Measurements from ENCODE around the gene RXRA. TPM values are rescaled to one million over a fixed set of nuclear protein-coding genes. Genes with fewer than 3 reads are reported as not detected.

RXRA gene
- total and polyA plus RNA-seq, 10 of the 15 experiments (the other 5 are each of a cell fraction or from before 2014, with no cell fraction given) = 0.89 to 36.8 (median 11.1) TPM

DNA sequence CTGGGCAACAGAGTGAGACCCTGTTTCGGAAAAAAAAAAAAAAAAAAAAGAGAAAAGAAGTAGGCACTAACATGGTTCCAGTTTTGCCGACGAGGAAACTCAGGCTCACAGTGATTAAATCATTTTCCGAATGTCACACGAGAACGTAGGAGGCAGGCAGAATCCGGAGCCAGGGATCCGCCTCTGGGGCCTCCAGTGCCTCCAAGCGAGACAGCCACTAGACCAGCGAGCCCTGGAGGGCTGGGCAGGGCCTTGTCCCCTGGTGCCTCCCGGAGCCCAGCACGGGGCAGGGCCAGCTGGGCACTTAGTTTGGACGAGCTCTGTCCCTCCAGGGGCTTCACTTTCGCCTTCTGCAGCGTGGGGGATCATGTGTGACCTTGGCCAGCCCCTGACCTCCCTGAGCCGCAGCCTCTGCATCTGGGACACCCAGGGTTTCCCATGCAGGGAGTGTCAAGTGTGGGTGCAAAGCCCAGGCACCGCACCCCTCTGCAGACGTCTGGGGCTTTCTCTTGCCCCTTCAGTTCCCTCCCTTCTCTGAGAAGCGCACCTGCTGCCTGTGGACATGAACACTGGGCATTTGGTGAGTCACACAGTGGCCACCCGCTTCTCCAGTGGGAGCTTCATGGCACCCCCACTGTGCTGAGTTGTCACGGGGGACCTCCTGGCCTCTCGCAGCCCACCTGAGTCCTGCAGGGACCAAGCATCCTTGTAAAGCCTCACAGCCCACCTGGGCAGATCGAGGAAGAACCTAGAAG is 80.3 kb downstream of the RXRA start:
- H3K79me2 ChIP-seq (ENCODE audit: control insufficient read depth, insufficient read depth, low read length) = peaks cover 19% of the 10 kb centered on the region
- no peak overlapping the region for H2AFZ ChIP-seq (ENCODE audit: control insufficient read depth, low read depth, low read length)
- H3K9me3 ChIP-seq (replicated peaks; ENCODE audit: control insufficient read depth, insufficient read depth, low read length) = no peaks in the 10 kb centered on the region
- intact Hi-C loops (cut with micrococcal nuclease; ENCODE audit: unreplicated experiment) = loop anchor here (2.0 kb wide), 1 partner anchor 16 kb away; no protein-coding TSS in a partner anchor
- in situ Hi-C loops (cut with MboI) = no loop called here
- POLR2A ChIA-PET = interaction anchor here (5.8 kb wide), 1 partner anchor 13 kb away, joined by 88 read pairs; no protein-coding TSS in a partner anchor
- ATAC-seq (peak; percentile 8), DNase-seq (ENCODE audit: low read depth, low spot score) (no peak), FAIRE-seq (no peak)
- no peaks in the 10 kb centered on the region for H4K20me1 ChIP-seq (ENCODE audit: control insufficient read depth, insufficient read depth)
- H3K4me2 ChIP-seq (ENCODE audit: control insufficient read depth, insufficient read depth) = peak overlapping the region; percentile 73
- TF ChIP-seq CBFB (IDR thresholded peaks at IDR 0.05; ENCODE audit: low read depth) = no peak
- no peak for TF ChIP-seq SREBF2 (IDR thresholded peaks at IDR 0.05; ENCODE audit: low read length)
- TF ChIP-seq HDAC6 (IDR thresholded peaks at IDR 0.05; ENCODE audit: unreplicated experiment) = no peak
- no peak for TF ChIP-seq ZNF24 (IDR thresholded peaks at IDR 0.05)
- no peak for TF ChIP-seq GATAD2B (conservative IDR thresholded peaks at IDR 0.05; ENCODE audit: low read depth)
- TF ChIP-seq NR2F1 (conservative IDR thresholded peaks at IDR 0.05) = peak; percentile 38; the same call in 1 of the 2 replicates
- 0 out of 2 replicates have a peak, but pooled peaks have one; percentile 12 for TF ChIP-seq POLR2AphosphoS5 (IDR thresholded peaks at IDR 0.05; ENCODE audit: low read length)
- H3K27me3 ChIP-seq (replicated peaks in 1 of 2; ENCODE audit: control insufficient read depth in 2 of 2, insufficient read depth in 2 of 2, low read length in 1 of 2) = no peaks in the 10 kb centered on the region
- H3K9ac ChIP-seq (ENCODE audit: control insufficient read depth, insufficient read depth, low read length) = peak overlapping the region; percentile 36; the same call in 1 of the 2 replicates
- peak overlapping the region; percentile 85 for H3K27ac ChIP-seq (ENCODE audit: control insufficient read depth, insufficient read depth)
- H3K4me3 ChIP-seq = peak overlapping the region; percentile 37
- H3K4me1 ChIP-seq (ENCODE audit: control insufficient read depth, insufficient read depth, low read length) = peaks cover 53% of the 10 kb centered on the region
- SMC1A ChIA-PET (ENCODE audit: uncharacterized antibody, unreplicated experiment) = interaction anchor here (0.9 to 5.2 kb wide), 4 partner anchors 10 to 242 kb away, joined by 5 to 39 read pairs (median 14); partner anchors contain the start of gene RNU6ATAC
- RAD21 ChIA-PET (ENCODE audit: unreplicated experiment) = interaction anchor here (0.7 to 2.7 kb wide), 8 partner anchors 10 to 89 kb away, joined by 3 to 23 read pairs (median 5); no protein-coding TSS in a partner anchor
- BruUV-seq (replicated peaks) = TSS peak; percentile 55
- H3K36me3 ChIP-seq (ENCODE audit: control insufficient read depth in 2 of 2, insufficient read depth in 2 of 2, low read length in 1 of 2) = peaks cover 8 to 12% of the 10 kb centered on the region in 2 experiments; a peak in 3 of 4 replicates
- WGBS (ENCODE audit: insufficient coverage, insufficient replicate concordance, low lambda C conversion rate, missing lambda C conversion rate) = 68% methylated on average over 21 of the region's 23 CpGs
- CTCF ChIA-PET = interaction anchor here (1.1 to 3.0 kb wide), 6 partner anchors 10 to 236 kb away, joined by 3 to 12 read pairs (median 6); no protein-coding TSS in a partner anchor

All from GM12878 (cell line).